Lung (tissue), 12 donors: ENCODE data around the gene ADAD2. TPM values are rescaled to one million over a fixed set of nuclear protein-coding genes. Genes with fewer than 3 reads are reported as not detected.

ENCODE experiments used
- ATAC-seq: fragments of 200-7000 bp; cut with Tn5 transposase; one replicate; pipeline ENCODE4 v1.9.1; 2020; ENCODE audit warnings: moderate number of reproducible peaks; ENCODE audit not compliant: insufficient read depth, low FRiP score
- DNase-seq, 3 donors: peaks; one replicate each; pipeline ENCODE4 v3.0.0-alpha.2; 2013 to 2017
- H3K27ac ChIP-seq, 2 donors: one replicate each; pipeline ENCODE4 v1.5.1; 2013; ENCODE audit warnings: mild to moderate bottlenecking in 2 of 2, moderate library complexity in 2 of 2, control low read depth in 1 of 2, inconsistent platforms in 1 of 2, low read depth in 1 of 2, low read length in 1 of 2
- H3K27me3 ChIP-seq, 3 donors: one replicate each; pipeline ENCODE4 v1.5.1; 2013; ENCODE audit warnings: low read length in 2 of 3; ENCODE audit not compliant: control insufficient read depth in 3 of 3, insufficient read depth in 3 of 3
- H3K36me3 ChIP-seq, 4 donors: one replicate each; pipeline ENCODE4 v1.5.1; 2013; ENCODE audit warnings: low read length in 4 of 4, mild to moderate bottlenecking in 1 of 4, moderate library complexity in 1 of 4; ENCODE audit not compliant: control insufficient read depth in 4 of 4, insufficient read depth in 4 of 4
- H3K4me1 ChIP-seq, 5 donors: one replicate each; pipeline ENCODE4 v1.5.1; 2013; ENCODE audit warnings: low read length in 5 of 5, mild to moderate bottlenecking in 2 of 5, moderate library complexity in 1 of 5; ENCODE audit not compliant: control insufficient read depth in 5 of 5, insufficient read depth in 5 of 5
- H3K4me3 ChIP-seq: one replicate; pipeline ENCODE4 v1.5.1; 2013; ENCODE audit warnings: mild to moderate bottlenecking, control low read depth, moderate library complexity
- H3K9ac ChIP-seq, 2 donors: one replicate each; pipeline ENCODE4 v1.5.1; 2013; ENCODE audit warnings: low read length in 2 of 2, control low read depth in 1 of 2; ENCODE audit not compliant: insufficient read depth in 1 of 2
- H3K9me3 ChIP-seq, 4 donors: one replicate each; pipeline ENCODE4 v1.5.1; 2013; ENCODE audit warnings: low read length in 3 of 4, mild to moderate bottlenecking in 1 of 4, moderate library complexity in 1 of 4; ENCODE audit not compliant: control insufficient read depth in 4 of 4, insufficient read depth in 3 of 4
- CTCF ChIP-seq: IDR thresholded peaks from 2 replicates; pipeline ENCODE4 v1.5.1; 2012; ENCODE audit warnings: mild to moderate bottlenecking; ENCODE audit errors: control extremely low read depth, extremely low read depth
- WGBS, 2 donors: extraction: QIAGEN DNeasy Blood & Tissue Kit; methylation state at CpG; one replicate each; pipeline ENCODE4 v1.1.7; 2013; 5-methylcytosine and 5-hydroxymethylcytosine counted together
- polyA plus RNA-seq, 2 donors: library from polyadenylated mRNA; stranded (reverse); fragments of 200-250 nt; gene quantifications; one replicate each; pipeline ENCODE4 v1.2.1, GENCODE V29; 2013
- total RNA-seq, 2 donors: library from RNA; depleted of rRNA in 1 of 2; stranded (reverse); fragments of >200 nt in 1 of 2; gene quantifications; one replicate each; pipeline ENCODE4 v1.2.1, GENCODE V29; 2014 to 2021
- donor health status: control.
- donor health status: control.
- donor health status: Bipolar disorder and iron deficiency.
- donor health status: healthy.
- donor health status: DM: yes; HTN: yes; CAD: no.

The ADAD2 gene
- total and polyA plus RNA-seq, 4 donors, result 0.06 to 0.83 (median 0.42) TPM

- Histone ChIP-seq H3K36me3 (no peaks in the 10 kb centered on the region), H3K4me3 (no peak overlapping the region), H3K9me3 (peaks cover 0 to 16% (median 0%) of the 10 kb centered on the region in 4 donors), H3K4me1 (peaks cover 0 to 3% (median 0%) of the 10 kb centered on the region in 5 donors), H3K27me3 (peaks cover 0 to 2% (median 0%) of the 10 kb centered on the region in 3 donors), H3K9ac (no peak overlapping the region), H3K27ac (no peak overlapping the region)
- WGBS, 2 donors, result 79 to 87% methylated on average over 1 of the region's 1 CpG
- DNase-seq, result no peak
- TF ChIP-seq CTCF, result no peak
- no peak for ATAC-seq
Observed at GRCh38 chr16:84241778-84242177, 50.8 kb downstream of the ADAD2 start.

GRCh38 chr16:84242839-84243238 is 51.9 kb downstream of the ADAD2 start:
- H3K9ac ChIP-seq, result no peak overlapping the region
- H3K36me3 ChIP-seq, result no peaks in the 10 kb centered on the region
- peaks cover 0 to 2% (median 2%) of the 10 kb centered on the region in 3 donors for H3K27me3 ChIP-seq
- H3K27ac ChIP-seq, result no peak overlapping the region
- H3K4me3 ChIP-seq, result no peak overlapping the region
- peaks cover 0 to 3% (median 0%) of the 10 kb centered on the region in 5 donors for H3K4me1 ChIP-seq
- ATAC-seq (no peak), DNase-seq (no peak)
- H3K9me3 ChIP-seq, result peaks cover 0 to 16% (median 0%) of the 10 kb centered on the region in 4 donors
- TF ChIP-seq CTCF, result no peak
- WGBS, 2 donors, result 88% methylated on average over 9 of the region's 9 CpGs

- Histone ChIP-seq H3K27me3 (peaks cover 0 to 2% (median 2%) of the 10 kb centered on the region in 3 donors), H3K9ac (no peak overlapping the region), H3K4me1 (peaks cover 0 to 3% (median 0%) of the 10 kb centered on the region in 5 donors), H3K4me3 (no peak overlapping the region), H3K36me3 (no peaks in the 10 kb centered on the region), H3K9me3 (peaks cover 0 to 16% (median 0%) of the 10 kb centered on the region in 4 donors), H3K27ac (no peak overlapping the region)
- 76 to 83% methylated on average over 1 of the region's 1 CpG for WGBS, 2 donors
- DNase-seq (no peak), ATAC-seq (no peak)
- TF ChIP-seq CTCF, result no peak
Observed at GRCh38 chr16:84243732-84244131, 52.8 kb downstream of the ADAD2 start.

- H3K9ac ChIP-seq, result no peak overlapping the region
- H3K27ac ChIP-seq, result no peak overlapping the region
- ATAC-seq (no peak), DNase-seq (no peak)
- TF ChIP-seq CTCF, result no peak
- WGBS, 2 donors, result 97 to 100% methylated on average over 2 of the region's 2 CpGs
- no peak overlapping the region for H3K4me3 ChIP-seq
- no peaks in the 10 kb centered on the region for H3K36me3 ChIP-seq
- peaks cover 0 to 6% (median 3%) of the 10 kb centered on the region in 3 donors for H3K27me3 ChIP-seq
- H3K9me3 ChIP-seq, result peaks cover 0 to 16% (median 0%) of the 10 kb centered on the region in 4 donors
- H3K4me1 ChIP-seq, result peaks cover 0 to 3% (median 0%) of the 10 kb centered on the region in 5 donors
Observed at GRCh38 chr16:84244728-84245127, 53.8 kb downstream of the ADAD2 start.
